GM12878 (cell line): ENCODE results near the gene PTPRD.

Experiments used
- BMI1 ChIP-seq: fragments of 450-650 bp; IDR thresholded peaks from 2 replicates; pipeline ENCODE4 v1.6.1; 2016; ENCODE audit warnings: mild to moderate bottlenecking, moderate library complexity, borderline replicate concordance
- BRCA1 ChIP-seq: IDR thresholded peaks from 2 replicates; pipeline ENCODE4 v1.6.1; 2011; ENCODE audit warnings: low read depth, low read length, improper control_type of control experiment
- CTCF ChIP-seq, 3 experiments: IDR thresholded peaks in 2 of 3; conservative IDR thresholded peaks in 1 of 3; 2 replicates each; pipeline ENCODE4 v1.5.1; 2011; ENCODE audit warnings: low read depth in 3 of 3, low read length in 3 of 3, mild to moderate bottlenecking in 3 of 3, control low read depth in 2 of 3, moderate library complexity in 2 of 3, inconsistent platforms in 1 of 3, mixed read lengths in 1 of 3; ENCODE audit not compliant: control insufficient read depth in 2 of 3, insufficient read depth in 1 of 3; ENCODE audit errors: extremely low read depth in 1 of 3
- ESRRA ChIP-seq: IDR thresholded peaks from 2 replicates; pipeline ENCODE4 v1.6.1; 2012; ENCODE audit warnings: mild to moderate bottlenecking, low read length, improper control_type of control experiment
- GABPA ChIP-seq: IDR thresholded peaks from 2 replicates; pipeline ENCODE4 v1.6.1; 2014; ENCODE audit warnings: antibody characterized with exemption, low read depth, mild to moderate bottlenecking, inconsistent platforms
- NRF1 ChIP-seq: conservative IDR thresholded peaks from 2 replicates; pipeline ENCODE4 v1.6.1; 2011; ENCODE audit warnings: mild to moderate bottlenecking, low read depth, low read length, improper control_type of control experiment
- RCOR1 ChIP-seq: conservative IDR thresholded peaks from 2 replicates; pipeline ENCODE4 v1.6.1; 2012; ENCODE audit warnings: low read depth, low read length, improper control_type of control experiment
- SIN3A ChIP-seq: IDR thresholded peaks from 2 replicates; pipeline ENCODE4 v1.6.1; 2012; ENCODE audit warnings: low read depth, low read length, improper control_type of control experiment
- TBL1XR1 ChIP-seq: IDR thresholded peaks from 2 replicates; pipeline ENCODE4 v1.6.1; 2012; ENCODE audit warnings: low read depth, low read length, improper control_type of control experiment
- ZNF24 ChIP-seq: fragments of 450-650 bp; IDR thresholded peaks from 2 replicates; pipeline ENCODE4 v1.6.1; 2017; ENCODE audit warnings: antibody characterized with exemption, mild to moderate bottlenecking
- ZNF384 ChIP-seq: IDR thresholded peaks from 2 replicates; pipeline ENCODE4 v1.6.1; 2012; ENCODE audit warnings: low read depth, mild to moderate bottlenecking, low read length, improper control_type of control experiment, borderline replicate concordance

- TF ChIP-seq NRF1, result no peak
- TF ChIP-seq RCOR1, result no peak
- TF ChIP-seq CTCF (IDR thresholded peaks at IDR 0.05 in 2 of 3, conservative IDR thresholded peaks at IDR 0.05 in 1 of 3; ENCODE audit: control insufficient read depth in 2 of 3, extremely low read depth in 1 of 3, insufficient read depth in 1 of 3, low read depth in 3 of 3, low read length in 3 of 3), result no peak
- no peak for TF ChIP-seq GABPA
- TF ChIP-seq BMI1, result no peak
- TF ChIP-seq SIN3A, result no peak
- TF ChIP-seq BRCA1, result no peak
- no peak for TF ChIP-seq ZNF384
- no peak for TF ChIP-seq ESRRA
- no peak for TF ChIP-seq ZNF24
- TF ChIP-seq TBL1XR1, result no peak
These were observed 1910.9 kb downstream of the PTPRD start for GRCh38 chr9:8701904-8702303.
